GM18868 (cell line): ENCODE measurements around the gene BACH2.
A peak's percentile ranks its signal among the peaks of the same experiment; 100 is the strongest.

Source experiments
- ATAC-seq: cut with Tn5 transposase; IDR thresholded peaks from one replicate; pipeline ENCODE4 v1.9.1; 2021; ENCODE audit warnings: mild to moderate bottlenecking, moderate library complexity; ENCODE audit not compliant: unreplicated experiment

BACH2 gene

GRCh38 chr6:90105506-90106170 lies 191.0 kb downstream of the BACH2 start:
- no peak for ATAC-seq

GRCh38 chr6:90103056-90103800 lies 193.4 kb downstream of the BACH2 start:
- peak; percentile 84 for ATAC-seq

- no peak for ATAC-seq
Observed at GRCh38 chr6:90101403-90101802, 195.2 kb downstream of the BACH2 start.

GRCh38 chr6:90100059-90100665 lies 196.5 kb downstream of the BACH2 start:
- no peak for ATAC-seq

- no peak for ATAC-seq
Observed at GRCh38 chr6:90098627-90099026, 198.0 kb downstream of the BACH2 start.

GRCh38 chr6:90098001-90098531 lies 198.6 kb downstream of the BACH2 start:
- ATAC-seq, result no peak

- ATAC-seq, result no peak
Observed at GRCh38 chr6:90097356-90097755, 199.3 kb downstream of the BACH2 start.

GRCh38 chr6:90096818-90097217 lies 199.8 kb downstream of the BACH2 start:
- ATAC-seq, result no peak

GRCh38 chr6:90095788-90096187 lies 200.9 kb downstream of the BACH2 start:
- ATAC-seq, result no peak

GRCh38 chr6:90095145-90095544 lies 201.5 kb downstream of the BACH2 start:
- no peak for ATAC-seq

GRCh38 chr6:90093558-90094073 lies 203.0 kb downstream of the BACH2 start:
- ATAC-seq, result no peak

- ATAC-seq, result no peak
Observed at GRCh38 chr6:90090866-90091265, 205.8 kb downstream of the BACH2 start.

- ATAC-seq, result no peak
Observed at GRCh38 chr6:90088009-90088408, 208.6 kb downstream of the BACH2 start.

GRCh38 chr6:90087106-90087833 lies 209.4 kb downstream of the BACH2 start:
- no peak for ATAC-seq

GRCh38 chr6:90086517-90086916 lies 210.1 kb downstream of the BACH2 start:
- no peak for ATAC-seq

- ATAC-seq, result peak; percentile 81
Observed at GRCh38 chr6:90083891-90084290, 212.8 kb downstream of the BACH2 start.

GRCh38 chr6:90082847-90083246 lies 213.8 kb downstream of the BACH2 start:
- ATAC-seq, result no peak

GRCh38 chr6:90080876-90081481 lies 215.7 kb downstream of the BACH2 start:
- ATAC-seq, result peak; percentile 86

GRCh38 chr6:90079560-90080490 lies 216.8 kb downstream of the BACH2 start:
- no peak for ATAC-seq
